ENCODE data around the gene HPS3.
"Not testable (repeated sequence)": the region's sequence is repeated elsewhere in the genome, so short reads cannot be mapped to it uniquely, and the experiment has no call there.

HPS3 gene

GRCh38 chr3:149196805-149197592 is 67.6 kb downstream of the HPS3 start:
- DNase-seq: not testable (repeated sequence)

- DNase-seq: no peak
Observed at GRCh38 chr3:149197669-149198068, 68.2 kb downstream of the HPS3 start.

GRCh38 chr3:149198611-149199010 is 69.2 kb downstream of the HPS3 start:
- DNase-seq: no peak

GRCh38 chr3:149199474-149199873 is 70.0 kb downstream of the HPS3 start:
- DNase-seq: no peak

- DNase-seq: no peak
Observed at GRCh38 chr3:149203758-149204157, 74.3 kb downstream of the HPS3 start.

GRCh38 chr3:149204390-149204991 is 75.1 kb downstream of the HPS3 start:
- no peak for DNase-seq

GRCh38 chr3:149207475-149207874 is 78.0 kb downstream of the HPS3 start:
- DNase-seq: no peak

GRCh38 chr3:149209431-149209830 is 80.0 kb downstream of the HPS3 start:
- no peak for DNase-seq

- DNase-seq: no peak
Observed at GRCh38 chr3:149212386-149212785, 82.9 kb downstream of the HPS3 start.

- no peak for DNase-seq
Observed at GRCh38 chr3:149214702-149215101, 85.3 kb downstream of the HPS3 start.

GRCh38 chr3:149215515-149215914 is 86.1 kb downstream of the HPS3 start:
- no peak for DNase-seq

GRCh38 chr3:149216193-149216869 is 86.9 kb downstream of the HPS3 start:
- DNase-seq: no peak

GRCh38 chr3:149217347-149217746 is 87.9 kb downstream of the HPS3 start:
- no peak for DNase-seq

GRCh38 chr3:149219380-149220121 is 90.1 kb downstream of the HPS3 start:
- DNase-seq: not testable (repeated sequence)

- DNase-seq: no peak
Observed at GRCh38 chr3:149221783-149222517, 92.5 kb downstream of the HPS3 start, which contains the start of gene CP. CP (minus strand) TSS chr3:149221829; CDS start chr3:149221792, 37 bp downstream.

Measured in T1000 (cell line).